Activated CD4-positive, CD25-positive, alpha-beta regulatory T cell treated with anti-CD3 and anti-CD28 coated beads, Interleukin-2, amount 50 U/mL, for 16 hours (primary cell): ENCODE results near the gene EEF2.

Experiments used
- DNase-seq: peaks from one replicate; pipeline ENCODE4 v3.0.0-alpha.2; 2020; ENCODE audit warnings: low read depth, low spot score

Gene EEF2

DNA sequence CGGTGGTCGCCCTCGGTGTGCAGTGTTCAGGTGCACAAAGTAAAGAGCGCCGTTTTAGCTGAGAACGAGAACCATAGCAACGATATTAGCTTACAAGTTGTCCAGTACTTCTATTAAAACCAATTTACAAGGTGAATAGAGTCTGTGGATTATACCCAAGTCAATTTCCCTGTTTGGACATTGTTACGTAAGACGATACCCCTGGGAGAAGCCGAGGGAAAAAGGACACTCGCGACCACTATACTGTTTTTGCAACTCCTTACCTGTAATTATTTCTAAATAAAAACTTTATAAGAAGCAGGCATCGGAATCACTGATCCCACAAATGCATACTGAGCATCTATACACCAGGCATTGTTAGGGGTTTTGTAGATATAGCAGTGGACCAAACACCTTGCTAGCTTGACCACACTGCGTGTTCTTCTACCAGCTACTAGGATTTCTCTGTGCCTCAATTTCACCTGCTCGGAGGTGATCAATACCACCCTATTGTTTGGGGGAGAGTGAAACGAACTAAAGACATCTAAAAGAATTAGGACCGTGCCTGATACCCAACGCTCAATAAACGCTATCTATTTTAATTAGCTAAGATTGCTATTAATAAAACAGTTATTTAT, 488 bp upstream of the EEF2 start:
- no peak for DNase-seq

DNA sequence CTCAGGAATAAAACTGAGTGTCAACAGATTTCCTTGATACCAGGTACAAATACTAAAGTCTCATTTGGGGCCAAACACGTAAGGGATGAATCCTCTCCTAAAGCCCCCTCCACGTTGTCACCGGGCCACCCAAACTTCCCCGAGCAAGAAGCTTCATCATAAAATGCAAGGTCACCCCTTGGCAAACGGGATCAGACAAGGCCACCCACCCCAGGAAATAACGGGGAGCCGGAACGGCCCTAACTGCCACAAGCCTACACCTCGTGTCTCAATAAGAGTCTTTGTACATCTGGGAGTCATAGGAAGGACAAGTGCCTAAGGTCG, 717 bp downstream of the EEF2 start:
- no peak for DNase-seq

DNA sequence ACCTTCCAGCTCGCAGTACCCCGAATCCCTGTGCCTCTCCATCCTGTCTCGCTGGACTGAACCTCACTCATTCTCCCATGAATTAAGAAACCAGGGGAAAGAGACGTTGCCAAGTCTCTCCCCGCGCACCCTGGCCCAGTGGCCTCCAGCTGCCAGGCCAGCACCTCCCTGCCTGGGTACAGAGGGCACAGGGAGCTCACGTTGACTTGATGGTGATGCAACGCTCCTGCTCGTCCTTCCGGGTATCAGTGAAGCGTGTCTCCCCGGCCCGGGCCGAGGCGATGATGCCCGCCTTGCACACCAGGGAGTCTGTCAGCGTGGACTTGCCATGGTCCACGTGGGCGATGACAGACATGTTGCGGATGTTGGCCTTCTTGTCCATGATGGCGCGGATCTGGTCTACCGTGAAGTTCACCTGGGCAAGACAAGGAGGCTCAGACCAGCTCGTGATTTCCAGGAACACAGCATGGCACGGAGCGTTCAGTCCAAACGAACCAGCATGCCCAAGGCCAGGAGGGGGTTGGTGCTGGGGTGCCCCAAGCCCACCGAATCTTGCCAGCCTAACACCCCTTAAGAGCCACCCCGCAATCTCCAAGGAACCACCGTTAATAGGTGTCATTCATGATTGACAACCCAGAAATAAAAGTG, 1.2 kb downstream of the EEF2 start:
- no peak for DNase-seq

DNA sequence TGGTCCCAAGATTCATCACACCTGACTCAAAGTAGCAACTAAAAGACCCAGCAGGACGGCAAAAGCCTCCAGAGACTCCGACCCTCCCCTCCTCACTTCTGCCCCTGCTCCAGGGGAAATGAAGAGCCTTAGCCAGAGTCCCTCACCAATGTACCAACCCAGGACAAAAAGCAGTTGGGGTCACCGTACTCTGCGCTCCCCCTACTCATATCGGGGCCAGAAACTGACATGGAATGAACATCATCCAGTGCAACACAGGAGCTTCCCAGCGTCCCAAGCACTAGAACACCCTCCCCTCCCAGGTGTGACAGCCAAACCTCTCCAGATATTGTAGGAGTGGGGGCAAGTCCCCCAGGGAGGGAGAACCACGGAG, 1.7 kb downstream of the EEF2 start:
- DNase-seq: no peak

DNA sequence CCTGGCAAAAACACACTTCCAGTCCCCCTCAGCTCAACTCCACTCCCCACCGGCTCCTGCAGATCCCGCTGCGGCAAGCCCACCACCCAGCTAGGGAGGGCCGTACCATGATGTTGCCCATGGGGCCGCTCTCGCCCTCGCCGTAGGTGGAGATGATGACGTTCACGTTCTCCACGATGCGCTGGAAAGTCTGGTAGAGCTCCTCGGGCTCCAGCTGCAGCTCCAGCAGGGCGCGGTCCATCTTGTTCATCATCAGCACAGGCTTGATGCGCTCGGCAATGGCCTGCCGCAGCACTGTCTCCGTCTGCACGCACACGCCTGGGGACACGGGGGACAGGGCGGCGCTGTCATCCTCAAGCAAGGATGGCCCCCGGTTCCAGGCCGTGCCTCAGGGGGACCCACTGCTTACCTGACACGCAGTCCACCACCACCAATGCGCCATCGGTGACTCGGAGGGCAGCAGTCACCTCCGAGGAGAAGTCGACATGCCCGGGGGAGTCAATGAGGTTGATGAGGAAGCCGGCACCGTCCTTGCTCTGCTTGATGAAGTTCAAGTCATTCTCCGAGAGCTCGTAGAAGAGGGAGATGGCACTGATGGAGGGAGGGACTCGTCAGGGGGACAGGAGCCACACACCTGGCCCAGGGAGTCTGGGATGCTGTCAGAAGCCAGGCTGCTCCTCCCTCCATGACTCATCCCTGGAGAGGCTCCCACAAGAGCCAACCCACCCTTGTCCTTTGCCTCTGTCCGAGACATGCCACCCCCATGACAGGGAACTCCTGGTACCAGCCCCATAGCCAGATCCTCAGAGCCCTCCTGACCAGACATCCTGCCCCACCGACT, 2.3 kb downstream of the EEF2 start:
- DNase-seq: no peak

DNA sequence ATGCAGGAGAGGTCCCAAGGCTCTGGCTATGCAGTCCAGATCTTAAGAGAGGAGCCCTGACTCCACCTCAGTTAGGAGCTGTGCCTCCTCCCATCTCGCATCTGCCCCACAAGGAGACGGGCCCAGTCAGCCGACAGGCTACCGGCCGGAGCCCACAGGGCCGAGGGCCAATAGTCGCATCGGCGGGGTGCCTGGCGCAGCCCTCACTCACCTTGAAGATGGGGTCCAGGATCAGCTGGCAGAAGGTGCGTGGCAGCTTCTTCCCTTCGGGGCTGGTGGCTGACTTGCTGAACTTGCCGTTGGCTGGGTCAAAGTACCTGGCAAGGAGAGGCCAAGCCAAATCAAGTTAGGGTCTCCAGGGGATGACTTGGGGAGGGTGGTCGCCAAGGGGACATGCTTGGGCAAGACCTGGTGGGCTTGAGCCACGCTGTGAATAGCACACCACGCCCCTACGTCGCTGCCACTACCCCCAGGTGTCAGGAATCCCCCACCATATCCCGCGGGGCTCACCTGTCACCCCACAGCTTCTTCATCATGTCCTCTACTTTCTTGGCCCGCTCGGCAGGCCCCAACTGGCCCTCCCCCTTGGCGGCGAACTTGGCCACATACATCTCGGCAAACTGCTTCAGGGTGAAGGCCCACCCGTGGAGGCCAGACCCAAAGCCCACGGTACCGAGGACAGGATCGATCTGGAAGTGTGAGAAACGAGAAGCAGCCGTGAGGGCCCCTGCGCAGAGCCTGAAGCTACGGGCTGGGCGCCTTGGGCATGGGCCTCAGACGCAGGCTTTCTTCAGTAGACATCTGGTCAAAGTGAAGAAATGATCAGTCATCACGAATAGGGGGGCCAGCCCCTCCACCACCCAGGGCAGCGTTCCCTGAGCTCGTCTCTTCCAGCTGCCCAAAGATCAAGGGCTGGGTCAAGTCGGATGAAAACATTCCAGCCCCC, 3.3 kb downstream of the EEF2 start:
- no peak for DNase-seq

DNA sequence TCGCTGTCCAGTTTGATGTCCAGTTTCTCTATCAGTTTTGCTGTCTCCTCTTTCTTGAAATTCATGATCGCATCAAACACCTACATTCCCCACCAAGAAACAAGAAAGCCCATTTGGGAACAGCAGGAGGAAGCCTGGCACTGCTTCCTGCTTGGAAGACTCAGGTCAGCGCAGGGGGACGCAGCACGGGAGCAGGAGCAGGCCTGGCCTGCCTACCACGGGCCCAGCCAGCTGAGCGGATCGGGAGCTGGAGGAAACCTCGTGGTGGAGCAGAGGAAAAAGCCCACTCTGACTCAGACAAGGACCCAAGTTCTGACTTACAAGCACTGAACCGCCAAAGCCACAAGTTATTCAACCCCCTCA, 3.9 kb downstream of the EEF2 start:
- DNase-seq: no peak

DNA sequence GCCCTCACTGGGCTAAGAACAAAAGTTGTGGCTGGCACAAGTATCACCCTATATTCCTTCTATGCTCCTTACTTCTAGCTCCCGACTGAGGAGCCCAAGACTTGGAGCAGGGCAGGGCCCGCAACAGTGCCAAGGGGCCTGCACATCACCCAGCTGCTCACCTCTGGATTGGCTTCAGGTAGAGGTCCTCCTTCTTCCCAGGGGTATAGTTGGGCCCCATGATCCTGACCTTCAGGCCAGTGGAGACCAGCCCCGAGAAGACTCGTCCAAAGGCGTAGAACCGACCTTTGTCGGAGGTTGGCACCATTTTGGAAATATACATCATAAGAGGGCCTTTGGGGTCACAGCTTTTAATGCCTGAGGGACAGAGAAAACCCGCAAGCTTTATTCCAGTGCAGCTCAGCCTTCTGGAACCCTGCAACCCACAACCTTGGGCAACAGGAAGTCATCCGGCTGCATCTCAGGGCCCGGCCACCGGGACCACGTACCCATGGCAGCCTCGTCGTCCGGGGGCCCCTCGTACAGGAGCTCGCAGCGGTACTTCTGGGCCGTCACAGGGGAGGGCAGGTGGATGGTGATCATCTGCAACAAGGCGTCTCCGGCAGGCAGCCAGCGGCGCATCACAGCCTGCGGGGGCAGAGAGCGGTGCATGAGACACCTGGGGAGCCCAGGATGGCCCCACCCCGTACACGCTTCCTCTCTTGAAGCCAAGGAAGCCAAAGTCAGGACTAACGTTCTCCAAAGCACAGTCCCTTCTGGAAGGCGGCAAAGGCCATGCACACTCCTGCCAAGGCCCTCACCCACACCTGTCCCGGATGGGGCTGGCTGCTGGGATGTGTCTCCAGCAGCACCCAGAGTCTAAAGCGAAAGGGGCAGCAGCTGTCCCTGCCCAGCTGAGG, 4.7 kb downstream of the EEF2 start:
- DNase-seq: no peak

DNA sequence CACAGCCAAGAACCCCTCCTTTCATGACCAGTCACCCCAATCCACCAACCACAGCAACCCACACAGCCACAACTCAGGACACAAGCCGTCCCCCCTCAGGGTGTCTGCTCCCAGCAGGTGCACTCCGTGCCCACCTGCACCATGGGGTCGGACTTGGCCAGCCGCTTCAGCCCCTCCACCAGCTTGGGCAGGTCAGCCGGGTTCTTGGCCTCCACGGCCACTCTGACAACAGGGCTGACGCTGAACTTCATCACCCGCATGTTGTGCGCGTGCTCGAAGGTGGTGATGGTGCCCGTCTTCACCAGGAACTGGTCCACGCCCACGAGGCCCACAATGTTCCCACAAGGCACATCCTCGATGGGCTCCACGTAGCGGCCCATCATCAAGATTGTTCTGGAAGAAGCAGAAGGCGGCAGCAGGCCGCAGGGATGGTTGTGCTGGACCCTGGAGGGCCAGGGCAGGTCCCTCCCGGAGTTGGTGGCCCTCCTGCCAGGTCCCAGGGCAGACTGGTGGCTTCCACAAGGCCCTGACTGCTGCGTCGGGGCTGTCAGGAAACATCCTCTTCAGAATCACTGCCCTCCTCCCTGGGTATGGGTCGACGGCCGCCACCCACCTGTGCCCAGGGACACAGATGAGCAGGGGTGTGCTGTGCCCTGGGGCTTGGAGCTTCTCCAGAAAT, 5.5 kb downstream of the EEF2 start:
- no peak for DNase-seq

DNA sequence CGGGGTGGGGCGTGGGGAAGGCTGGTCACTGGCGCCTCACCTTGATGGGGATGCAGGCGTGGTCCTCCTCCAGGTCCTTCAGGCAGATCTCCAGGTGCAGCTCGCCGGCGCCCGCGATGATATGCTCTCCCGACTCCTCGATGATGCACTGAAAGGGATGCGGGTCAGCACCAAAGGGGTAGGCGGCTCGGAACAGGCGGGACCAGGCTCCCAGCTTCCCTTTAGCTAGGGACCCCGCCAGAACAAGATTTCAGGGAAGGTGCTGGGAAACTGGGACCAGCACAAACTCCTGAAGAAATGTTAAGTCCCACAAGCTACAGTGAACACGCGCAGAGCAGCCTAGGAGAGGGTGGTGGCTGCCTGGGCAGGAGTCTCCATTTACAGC, 6.0 kb downstream of the EEF2 start:
- DNase-seq: no peak

DNA sequence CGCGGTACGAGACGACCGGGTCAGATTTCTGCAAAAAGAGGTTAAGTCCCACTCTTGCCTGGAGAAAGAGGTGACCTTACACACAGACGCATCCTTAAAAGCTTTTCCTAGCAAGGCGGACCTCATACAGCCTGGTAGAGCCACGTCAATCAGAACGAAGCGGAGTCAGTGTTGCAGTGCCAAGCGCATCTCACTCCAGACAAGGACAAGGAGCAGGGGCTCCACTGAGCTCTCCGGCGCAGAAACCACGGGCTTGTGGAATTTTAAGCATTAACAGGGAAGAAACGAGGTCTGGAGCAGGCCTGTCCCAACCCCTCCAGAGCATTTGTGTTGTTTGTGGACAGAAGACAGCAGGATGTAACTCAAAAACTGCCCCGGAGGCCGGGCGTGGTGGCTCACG, 7.1 kb downstream of the EEF2 start:
- DNase-seq: no peak

DNA sequence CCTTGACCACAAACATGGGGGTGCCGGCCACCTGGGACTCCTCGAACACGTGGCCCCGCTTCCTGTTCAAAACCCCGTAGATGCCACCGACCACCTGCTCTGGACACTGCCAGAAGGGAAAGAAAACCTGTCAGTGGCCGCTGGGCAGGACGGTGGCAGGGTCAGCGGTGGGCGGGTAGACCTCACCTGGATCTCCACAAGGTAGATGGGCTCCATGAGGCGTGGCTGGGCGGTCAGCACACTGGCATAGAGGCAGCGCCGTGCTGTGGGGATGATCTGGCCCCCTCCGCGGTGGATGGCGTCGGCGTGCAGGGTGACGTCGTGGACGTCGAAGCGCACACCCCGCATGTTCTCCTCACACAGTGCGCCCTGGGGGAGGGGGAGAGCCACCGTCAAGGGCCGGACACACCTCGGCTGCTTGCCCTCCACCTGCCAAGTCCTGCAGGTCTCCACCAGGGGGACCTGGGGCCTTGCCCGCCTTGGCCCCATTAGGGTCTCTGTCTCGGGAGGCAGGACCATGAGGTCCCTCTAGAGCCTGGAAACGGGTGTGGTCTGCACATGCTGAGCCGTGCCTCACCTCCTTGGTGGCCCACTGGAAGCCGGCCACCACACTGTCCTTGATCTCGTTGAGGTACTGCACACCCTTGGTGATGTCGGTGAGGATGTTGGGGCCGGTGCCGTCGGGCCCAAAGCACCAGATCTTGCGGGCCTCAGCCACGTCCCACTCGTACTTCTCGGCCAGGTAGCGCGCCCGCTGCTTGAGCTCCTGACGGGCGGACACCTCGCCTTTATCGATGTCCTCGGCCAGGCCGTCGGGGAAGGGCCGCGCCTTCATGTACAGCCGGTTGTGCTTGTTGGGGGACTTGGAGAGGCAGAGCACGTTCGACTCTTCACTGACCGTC, 7.8 kb downstream of the EEF2 start:
- no peak for DNase-seq

DNA sequence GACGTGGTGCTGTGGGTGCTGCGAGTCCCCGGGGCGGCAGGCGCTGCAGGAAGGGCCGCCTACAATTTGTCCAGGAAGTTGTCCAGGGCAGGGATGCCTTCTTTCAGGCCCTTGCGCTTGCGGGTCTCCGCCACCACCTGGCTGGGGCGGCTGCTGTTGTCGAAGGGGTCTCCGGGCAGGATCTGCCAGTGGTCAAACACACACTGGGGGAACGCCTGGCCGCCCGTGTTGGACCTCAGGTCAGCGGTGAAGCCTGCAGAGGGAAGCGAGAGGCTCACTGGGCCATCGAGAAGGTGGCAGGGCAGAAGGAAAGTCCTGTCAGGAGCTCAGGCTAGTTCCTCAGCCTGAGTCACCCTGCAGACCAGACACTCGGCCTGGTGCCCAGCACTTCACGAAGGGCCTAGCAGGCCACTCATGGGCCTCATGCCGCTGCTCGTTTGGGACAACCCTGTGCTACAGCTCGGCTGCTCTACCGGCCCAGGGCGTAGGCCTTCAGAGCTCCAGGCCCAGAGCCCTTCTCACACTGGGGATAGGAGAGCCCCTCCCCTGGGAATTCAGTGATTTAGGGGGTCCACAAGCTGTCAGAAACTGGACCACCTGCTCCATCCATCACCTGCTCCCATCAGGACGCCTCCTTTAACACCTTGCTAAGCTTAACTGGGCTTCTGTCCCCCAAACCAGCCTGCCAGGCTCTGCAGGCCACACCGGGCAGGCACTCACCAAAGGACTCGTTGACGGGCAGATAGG, 8.6 kb downstream of the EEF2 start:
- DNase-seq: no peak

DNA sequence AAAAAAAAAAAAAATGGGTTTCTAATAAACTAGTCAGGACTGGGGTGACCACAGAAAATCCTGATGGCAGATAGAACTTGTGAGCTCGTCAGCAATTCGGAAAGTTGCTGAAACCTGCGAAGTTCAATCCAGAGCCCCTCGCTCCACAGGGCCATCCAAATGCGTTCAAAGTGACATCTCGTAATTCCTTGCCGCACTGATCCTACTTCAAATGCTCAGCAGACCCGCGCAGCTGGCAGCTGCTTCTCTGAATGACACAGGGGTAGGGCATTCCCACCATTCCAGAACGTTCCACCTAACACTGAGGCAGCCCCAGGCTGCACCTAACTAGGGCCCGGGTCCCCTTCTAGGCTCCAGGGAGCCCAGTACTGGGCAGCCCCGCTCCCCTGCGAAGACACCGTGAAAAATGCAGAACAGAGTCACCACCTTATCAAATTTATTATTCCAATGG, 9.6 kb downstream of the EEF2 start:
- no peak for DNase-seq

DNA sequence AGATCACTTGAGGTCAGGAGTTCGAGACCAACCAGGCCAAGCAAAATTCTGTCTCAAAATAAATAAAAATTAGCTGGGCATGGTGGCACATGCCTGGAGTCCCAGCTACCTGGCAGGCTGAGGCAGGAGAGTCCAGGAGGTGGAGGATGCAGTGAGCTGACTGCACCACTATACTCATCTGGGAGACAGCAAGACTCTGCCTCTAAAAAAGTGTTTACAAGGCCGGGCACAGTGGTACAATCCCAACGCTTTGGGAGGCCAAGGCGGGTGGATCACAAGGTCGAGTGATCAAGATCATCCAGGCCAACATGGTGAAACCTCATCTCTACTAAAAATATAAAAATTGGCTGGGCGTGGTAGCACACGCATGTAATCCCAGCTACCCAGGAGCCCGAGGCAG, 10.1 kb downstream of the EEF2 start:
- DNase-seq: no peak

DNA sequence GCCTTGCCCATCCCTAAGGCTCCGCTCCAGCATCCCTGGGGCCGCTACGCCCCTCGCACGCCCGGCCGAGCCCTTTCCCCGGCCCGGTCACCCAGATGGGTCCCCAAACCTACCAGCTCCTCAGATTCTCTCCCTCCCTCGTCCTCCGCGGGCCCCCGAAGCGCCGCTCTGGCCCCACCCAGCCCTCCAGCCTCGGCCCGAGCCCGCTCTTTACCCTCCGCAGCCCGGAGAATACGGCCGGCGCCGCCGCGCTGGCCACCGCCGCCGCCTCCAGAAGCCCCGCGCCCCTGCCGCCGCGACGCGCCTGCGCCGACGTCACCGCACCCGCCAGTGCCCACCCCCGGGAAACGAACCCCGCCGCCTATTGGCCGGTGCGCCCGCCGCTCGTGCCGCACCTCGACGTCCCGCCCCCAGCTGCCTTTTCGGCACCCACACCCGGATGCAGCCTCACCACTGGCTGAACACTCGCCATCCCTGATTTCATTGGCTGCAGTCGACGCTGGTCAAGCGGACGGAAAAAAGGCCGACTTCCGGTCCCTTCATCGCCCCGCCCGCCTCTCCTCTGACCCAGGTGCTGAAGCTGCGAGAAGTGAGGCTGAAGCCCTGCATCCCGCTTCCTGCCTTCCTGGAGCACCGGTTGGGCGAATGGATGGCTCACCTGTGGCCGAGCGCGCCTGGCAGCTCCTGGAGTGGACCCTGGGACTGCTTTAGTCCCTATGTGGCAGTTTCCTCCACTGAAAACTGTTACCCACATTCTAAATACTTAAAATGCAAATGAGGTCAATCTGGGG, 14.3 kb downstream of the EEF2 start, which contains the start of gene DAPK3:
Gene DAPK3 (minus strand): TSS at position 292 of the 791 bp plus-strand sequence. CDS start 1,364 bp downstream, outside the sequence.
- DNase-seq: peak; percentile 77

DNA sequence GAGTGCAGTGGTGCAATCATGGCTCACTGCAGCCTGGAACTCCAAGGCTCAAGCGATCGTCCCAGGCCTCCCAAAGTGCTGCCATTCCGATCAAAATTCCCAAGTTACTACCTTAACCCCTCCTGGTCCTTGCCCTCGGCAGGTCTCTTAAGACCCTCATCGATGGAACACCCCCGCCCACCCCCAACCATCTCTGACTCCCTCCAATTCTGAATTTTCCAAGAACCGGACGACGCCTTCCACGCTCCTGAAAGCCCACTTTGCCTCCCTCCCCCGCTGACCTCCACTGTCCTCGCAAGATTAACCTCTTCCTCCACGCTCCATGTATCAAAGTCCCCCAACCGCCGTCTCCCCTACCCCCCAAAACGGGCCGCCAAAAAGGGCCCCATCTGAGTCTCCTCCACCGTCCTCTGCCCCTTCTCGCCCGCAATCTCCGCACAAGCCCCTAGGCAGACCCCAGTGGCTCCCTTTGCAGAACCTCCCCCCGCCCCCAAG, 14.9 kb downstream of the EEF2 start:
- no peak for DNase-seq
